GM19193 (cell line): ENCODE results near the gene PLEKHA3.

Experiments used
- POLR2A ChIP-seq: IDR thresholded peaks from 4 replicates; pipeline ENCODE4 v1.6.1; 2011; ENCODE audit not compliant: insufficient read depth, insufficient read length; ENCODE audit errors: extremely low read depth

PLEKHA3 gene

GRCh38 chr2:178476477-178476876 lies 3.8 kb upstream of the PLEKHA3 start:
- TF ChIP-seq POLR2A: no peak

GRCh38 chr2:178477443-178478129 lies 2.7 kb upstream of the PLEKHA3 start:
- no peak for TF ChIP-seq POLR2A

GRCh38 chr2:178478130-178478438 lies 2.2 kb upstream of the PLEKHA3 start:
- no peak for TF ChIP-seq POLR2A

GRCh38 chr2:178478439-178479274 lies 1.6 kb upstream of the PLEKHA3 start, which contains the start of gene FKBP7:
Gene FKBP7, minus strand, starts transcription at chr2:178478600. Its CDS starts 101 bp downstream, at chr2:178478499.
- TF ChIP-seq POLR2A: peak; percentile 73

- TF ChIP-seq POLR2A: no peak
These were observed 1.0 kb upstream of the PLEKHA3 start for GRCh38 chr2:178479275-178479616.

GRCh38 chr2:178479758-178480226 lies 465 bp upstream of the PLEKHA3 start:
- TF ChIP-seq POLR2A: no peak

- TF ChIP-seq POLR2A: no peak
These were observed 2.2 kb downstream of the PLEKHA3 start for GRCh38 chr2:178482437-178482836.

- no peak for TF ChIP-seq POLR2A
These were observed 4.2 kb downstream of the PLEKHA3 start for GRCh38 chr2:178484245-178485041.

GRCh38 chr2:178485356-178485755 lies 5.1 kb downstream of the PLEKHA3 start:
- no peak for TF ChIP-seq POLR2A

GRCh38 chr2:178491612-178492011 lies 11.4 kb downstream of the PLEKHA3 start:
- TF ChIP-seq POLR2A: no peak

- TF ChIP-seq POLR2A: no peak
These were observed 15.8 kb downstream of the PLEKHA3 start for GRCh38 chr2:178496049-178496448.

- TF ChIP-seq POLR2A: no peak
These were observed 17.9 kb downstream of the PLEKHA3 start for GRCh38 chr2:178498137-178498536.

GRCh38 chr2:178499640-178500039 lies 19.4 kb downstream of the PLEKHA3 start:
- TF ChIP-seq POLR2A: no peak

- TF ChIP-seq POLR2A: no peak
These were observed 22.5 kb downstream of the PLEKHA3 start for GRCh38 chr2:178502751-178503150.

GRCh38 chr2:178506101-178506500 lies 25.8 kb downstream of the PLEKHA3 start:
- TF ChIP-seq POLR2A: no peak

GRCh38 chr2:178506524-178506923 lies 26.3 kb downstream of the PLEKHA3 start:
- no peak for TF ChIP-seq POLR2A

GRCh38 chr2:178506949-178507348 lies 26.7 kb downstream of the PLEKHA3 start:
- TF ChIP-seq POLR2A: no peak
